Measurements from ENCODE around the gene LRRC31.

Gene LRRC31

GRCh38 chr3:169863458-169863899, 6.3 kb downstream of the LRRC31 start:
- peak; percentile 41 for DNase-seq (ENCODE audit: low read depth, low spot score)

- DNase-seq (ENCODE audit: low read depth, low spot score), result no peak
Measured at GRCh38 chr3:169861871-169862270, 7.9 kb downstream of the LRRC31 start.

GRCh38 chr3:169857811-169858210, 11.9 kb downstream of the LRRC31 start:
- DNase-seq (ENCODE audit: low read depth, low spot score), result no peak

- DNase-seq (ENCODE audit: low read depth, low spot score), result no peak
Measured at GRCh38 chr3:169855514-169855913, 14.2 kb downstream of the LRRC31 start.

GRCh38 chr3:169850618-169851017, 19.1 kb downstream of the LRRC31 start:
- DNase-seq (ENCODE audit: low read depth, low spot score), result no peak

- DNase-seq (ENCODE audit: low read depth, low spot score), result no peak
Measured at GRCh38 chr3:169848741-169849140, 21.0 kb downstream of the LRRC31 start.

- DNase-seq (ENCODE audit: low read depth, low spot score), result no peak
Measured at GRCh38 chr3:169847896-169848295, 21.8 kb downstream of the LRRC31 start.

GRCh38 chr3:169846458-169847193, 23.1 kb downstream of the LRRC31 start:
- no peak for DNase-seq (ENCODE audit: low read depth, low spot score)

- DNase-seq (ENCODE audit: low read depth, low spot score), result no peak
Measured at GRCh38 chr3:169842960-169843359, 26.8 kb downstream of the LRRC31 start.

GRCh38 chr3:169841171-169841570, 28.6 kb downstream of the LRRC31 start:
- no peak for DNase-seq (ENCODE audit: low read depth, low spot score)

- no peak for DNase-seq (ENCODE audit: low read depth, low spot score)
Measured at GRCh38 chr3:169838511-169839030, 31.2 kb downstream of the LRRC31 start.

GRCh38 chr3:169836942-169837275, 32.8 kb downstream of the LRRC31 start:
- DNase-seq (ENCODE audit: low read depth, low spot score), result no peak

- no peak for DNase-seq (ENCODE audit: low read depth, low spot score)
Measured at GRCh38 chr3:169836078-169836941, 33.4 kb downstream of the LRRC31 start.

- DNase-seq (ENCODE audit: low read depth, low spot score), result no peak
Measured at GRCh38 chr3:169835533-169835932, 34.2 kb downstream of the LRRC31 start.

GRCh38 chr3:169827712-169828111, 42.0 kb downstream of the LRRC31 start:
- DNase-seq (ENCODE audit: low read depth, low spot score), result no peak

GRCh38 chr3:169825316-169825715, 44.4 kb downstream of the LRRC31 start:
- DNase-seq (ENCODE audit: low read depth, low spot score), result no peak

GRCh38 chr3:169822983-169823382, 46.8 kb downstream of the LRRC31 start:
- DNase-seq (ENCODE audit: low read depth, low spot score), result no peak

GRCh38 chr3:169822540-169822939, 47.2 kb downstream of the LRRC31 start:
- DNase-seq (ENCODE audit: low read depth, low spot score), result no peak

- no peak for DNase-seq (ENCODE audit: low read depth, low spot score)
Measured at GRCh38 chr3:169822091-169822490, 47.6 kb downstream of the LRRC31 start.

GRCh38 chr3:169818316-169818715, 51.4 kb downstream of the LRRC31 start:
- no peak for DNase-seq (ENCODE audit: low read depth, low spot score)

GRCh38 chr3:169815590-169816150, 54.1 kb downstream of the LRRC31 start:
- no peak for DNase-seq (ENCODE audit: low read depth, low spot score)

- DNase-seq (ENCODE audit: low read depth, low spot score), result no peak
Measured at GRCh38 chr3:169813757-169814517, 55.8 kb downstream of the LRRC31 start.
